T follicular helper cell (primary cell): ENCODE measurements around the gene GLIS1.

Source experiments
- DNase-seq: peaks from one replicate; pipeline ENCODE4 v3.0.0-alpha.2; 2020; ENCODE audit warnings: low read depth

Gene GLIS1

DNA sequence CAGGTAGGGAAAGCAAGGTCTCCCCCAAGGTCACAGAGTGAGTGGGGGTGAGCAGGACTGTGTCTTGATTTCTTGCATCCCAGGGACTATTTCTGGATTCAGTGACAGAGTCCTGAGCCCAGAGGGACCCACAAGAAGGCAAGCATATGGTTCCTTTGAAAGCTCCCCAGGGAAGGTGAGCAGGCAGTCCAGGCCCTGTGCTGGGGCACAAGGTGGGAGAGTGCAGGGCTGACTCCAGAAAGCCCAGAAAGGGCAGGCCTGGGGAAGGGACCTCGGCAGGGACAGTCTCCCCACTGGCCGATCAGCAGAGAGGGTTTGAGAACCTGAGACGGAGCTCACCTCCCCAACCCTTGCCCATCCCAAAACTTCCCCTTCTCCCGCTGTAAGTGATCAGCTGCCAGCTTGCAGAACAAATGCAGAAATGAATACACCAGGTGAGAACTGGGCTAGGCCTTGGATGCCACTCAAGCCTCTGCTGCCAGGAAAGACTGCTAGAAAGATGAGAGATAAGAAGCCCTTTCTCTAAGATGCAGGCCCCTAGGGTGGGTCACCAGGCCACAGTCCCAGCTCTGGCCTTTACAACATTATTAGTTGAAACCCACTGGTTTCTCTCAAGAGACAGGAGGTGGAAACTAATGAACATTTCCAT lies 121.0 kb downstream of the GLIS1 start:
- DNase-seq: no peak

DNA sequence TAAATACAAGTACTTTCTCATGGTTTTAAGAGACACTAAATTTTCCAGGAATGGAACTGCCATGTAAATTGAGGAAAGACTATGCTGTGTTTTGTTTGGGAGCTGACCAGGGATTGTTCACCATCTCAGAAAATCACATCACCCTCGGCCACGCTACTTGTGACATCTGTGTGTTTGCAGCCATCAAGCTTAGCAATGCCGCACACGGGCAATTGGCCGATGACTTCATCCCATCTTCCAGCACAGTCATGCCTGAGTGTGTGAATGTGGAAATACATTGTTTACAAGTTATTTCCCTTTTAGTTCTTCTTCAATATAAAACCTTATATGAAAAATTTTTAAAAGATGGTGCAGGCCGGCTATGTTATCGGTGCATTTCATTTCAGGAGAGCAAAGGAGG lies 121.6 kb downstream of the GLIS1 start:
- DNase-seq: no peak

DNA sequence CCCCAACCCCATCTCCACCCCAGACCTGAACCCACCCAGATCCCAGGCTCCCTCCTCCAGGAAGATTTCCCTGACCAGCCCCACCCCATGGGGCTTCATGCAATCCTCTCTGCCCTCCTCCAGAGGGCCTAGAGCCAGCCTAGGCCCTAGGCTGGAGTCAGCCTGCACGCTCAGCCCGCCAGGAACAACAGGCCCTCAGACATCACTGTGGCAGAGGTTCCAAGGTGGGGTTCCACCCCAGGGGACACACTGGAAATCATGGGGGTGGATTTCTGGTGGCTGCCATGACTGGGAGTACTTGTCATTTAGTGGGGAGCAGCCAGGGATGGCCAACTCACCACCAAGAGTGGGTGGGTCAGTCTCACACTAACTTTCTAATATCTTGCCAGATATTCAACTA lies 122.0 kb downstream of the GLIS1 start:
- DNase-seq: no peak

DNA sequence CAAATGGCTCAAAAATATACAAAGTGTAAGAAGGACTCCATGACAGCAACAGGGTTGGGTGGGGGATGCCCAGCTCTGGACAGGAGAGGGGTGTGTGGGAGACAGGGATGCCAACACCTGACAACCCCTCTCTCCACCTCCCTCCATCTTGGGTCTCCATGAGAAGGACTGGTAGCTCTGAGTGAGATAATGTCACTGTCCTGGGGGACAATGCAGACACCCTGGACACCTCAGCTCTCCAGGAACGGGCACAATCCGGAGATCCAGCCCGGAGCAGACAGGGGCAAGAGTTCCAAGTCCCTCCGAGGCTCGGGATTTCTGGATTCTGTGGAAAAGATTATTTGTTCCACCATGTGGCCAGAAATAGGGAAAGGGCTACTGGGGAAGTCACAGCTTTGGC lies 122.5 kb downstream of the GLIS1 start:
- DNase-seq: no peak

DNA sequence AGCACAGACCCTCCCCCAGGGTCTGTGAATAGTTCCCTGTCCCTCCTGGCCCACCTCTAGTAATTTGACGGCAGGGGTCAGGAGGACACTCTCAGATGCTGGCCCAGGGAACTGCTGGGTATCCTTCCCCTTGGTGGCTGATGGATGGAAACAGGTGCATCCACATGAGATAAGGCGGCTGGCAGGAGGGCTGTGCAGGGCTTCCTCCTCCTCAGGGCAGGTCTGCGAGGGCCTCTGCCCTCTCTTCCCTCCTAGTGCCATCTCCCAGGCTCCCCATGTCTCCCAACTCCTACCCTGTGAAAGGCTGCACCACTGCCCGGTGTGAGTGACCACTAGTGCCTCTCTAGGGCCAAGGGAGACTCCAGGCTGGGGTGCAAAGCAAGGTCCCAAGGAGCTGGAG lies 123.9 kb downstream of the GLIS1 start:
- DNase-seq: no peak

DNA sequence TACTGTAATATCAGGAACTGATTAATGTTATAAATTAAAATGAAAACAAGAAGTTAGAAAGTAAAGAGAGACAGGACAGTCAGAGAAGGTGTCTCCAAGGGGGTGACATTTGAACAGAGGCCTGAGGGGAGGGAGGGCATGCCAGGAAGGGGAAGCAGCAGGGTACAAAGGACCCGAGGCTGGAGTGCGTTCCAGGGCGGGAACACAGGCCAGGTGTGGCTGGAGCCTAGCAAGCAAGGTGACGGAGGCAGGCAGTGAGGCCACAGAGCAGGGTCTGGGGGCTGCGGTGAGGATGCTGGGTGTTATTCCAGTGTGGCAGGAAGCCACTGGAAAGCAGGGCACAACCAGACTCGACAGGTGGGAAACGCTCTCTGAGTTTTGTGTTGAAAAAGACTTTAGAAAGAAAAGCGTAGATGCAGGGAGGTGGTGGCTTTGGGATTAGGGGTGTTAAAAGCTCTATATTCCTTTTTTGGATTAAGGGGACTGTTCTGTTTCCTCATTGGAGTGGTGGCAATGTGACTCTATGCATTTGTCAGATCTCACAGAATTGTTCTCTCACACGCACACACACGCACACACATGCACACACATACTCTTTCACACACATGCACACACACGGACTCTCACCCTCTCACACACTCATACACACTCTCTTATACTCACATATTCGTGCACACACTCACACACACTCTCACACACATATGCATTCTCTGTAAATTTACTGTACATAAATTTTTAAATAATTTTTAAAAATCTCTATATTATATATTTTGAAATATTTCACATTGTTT lies 124.5 kb downstream of the GLIS1 start:
- DNase-seq: no peak

DNA sequence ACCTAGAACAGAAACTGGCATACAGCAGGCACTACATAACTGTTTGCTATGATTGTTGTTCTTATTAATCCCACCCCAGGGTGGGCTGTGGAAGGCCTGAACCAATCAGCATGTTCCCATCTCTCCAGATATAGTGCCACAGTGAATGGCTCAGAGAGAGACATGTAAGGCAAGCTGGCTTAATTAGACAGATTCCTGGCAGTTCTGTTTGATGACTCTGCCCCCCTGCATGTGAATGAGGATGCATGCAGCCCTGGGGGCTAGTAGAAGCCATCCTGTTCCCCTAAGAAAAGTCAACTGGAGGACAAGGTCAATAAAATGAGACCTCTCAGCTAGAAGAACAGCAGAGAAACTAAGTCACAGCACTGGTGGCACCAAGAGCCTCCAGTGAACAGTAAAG lies 130.3 kb downstream of the GLIS1 start:
- DNase-seq: no peak

DNA sequence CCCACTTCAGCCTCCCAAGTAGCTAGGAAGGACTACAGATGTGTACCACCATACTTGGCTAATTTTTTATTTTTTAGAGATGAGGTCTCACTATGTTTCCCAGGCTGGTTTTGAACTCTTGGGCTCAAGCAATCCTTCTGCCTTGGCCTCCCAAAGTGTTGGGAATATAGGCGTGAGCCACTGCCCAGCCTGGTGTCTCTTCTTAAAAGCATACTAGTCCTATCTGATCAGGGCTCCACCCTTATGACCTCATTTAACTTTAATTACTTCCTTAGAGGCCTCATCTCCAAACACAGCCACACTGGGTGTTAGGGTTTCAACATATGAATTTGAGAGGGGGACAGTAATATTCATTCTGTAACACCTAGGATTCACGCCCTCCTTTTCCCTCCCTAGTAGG lies 130.9 kb downstream of the GLIS1 start:
- DNase-seq: no peak

DNA sequence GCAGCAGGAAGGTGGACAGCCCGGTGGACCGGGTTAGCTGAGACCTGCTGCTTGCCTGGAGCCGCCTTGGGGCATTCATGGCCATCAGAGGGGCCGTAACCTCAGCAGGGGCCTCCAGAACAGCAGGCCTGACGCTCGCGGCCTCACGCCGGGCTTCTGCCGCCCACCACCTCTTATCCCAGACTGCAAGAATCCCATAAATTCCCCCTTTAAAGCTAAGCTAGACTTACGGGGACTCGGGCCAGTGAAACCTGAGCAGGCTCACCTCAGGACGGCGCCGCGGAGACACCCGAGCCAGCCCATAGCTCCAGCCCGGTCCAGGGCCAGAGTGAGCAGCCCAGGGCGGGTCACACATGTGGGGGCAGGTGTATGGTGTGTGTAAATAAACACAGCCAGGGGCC lies 132.3 kb downstream of the GLIS1 start:
- DNase-seq: no peak

DNA sequence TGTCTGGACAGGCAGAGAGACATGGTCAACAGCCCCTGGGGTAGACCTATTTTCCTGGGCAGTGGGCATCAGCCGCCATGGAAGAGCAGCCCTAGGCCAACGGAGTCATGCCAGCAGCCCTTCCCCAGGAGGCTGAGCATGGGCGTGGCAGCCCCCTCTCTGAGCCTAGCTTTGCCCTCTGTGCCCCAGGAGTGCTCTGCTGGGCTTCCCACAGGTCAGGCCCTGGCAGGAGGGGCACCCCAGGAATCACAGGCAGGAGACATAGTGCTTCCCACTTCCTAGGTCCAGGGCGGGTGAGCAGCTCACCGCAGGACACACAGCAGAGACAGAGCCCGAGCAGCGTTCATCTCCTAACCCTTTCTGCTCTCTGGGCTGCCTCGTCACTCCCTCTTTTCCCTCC lies 132.8 kb downstream of the GLIS1 start:
- DNase-seq: no peak

DNA sequence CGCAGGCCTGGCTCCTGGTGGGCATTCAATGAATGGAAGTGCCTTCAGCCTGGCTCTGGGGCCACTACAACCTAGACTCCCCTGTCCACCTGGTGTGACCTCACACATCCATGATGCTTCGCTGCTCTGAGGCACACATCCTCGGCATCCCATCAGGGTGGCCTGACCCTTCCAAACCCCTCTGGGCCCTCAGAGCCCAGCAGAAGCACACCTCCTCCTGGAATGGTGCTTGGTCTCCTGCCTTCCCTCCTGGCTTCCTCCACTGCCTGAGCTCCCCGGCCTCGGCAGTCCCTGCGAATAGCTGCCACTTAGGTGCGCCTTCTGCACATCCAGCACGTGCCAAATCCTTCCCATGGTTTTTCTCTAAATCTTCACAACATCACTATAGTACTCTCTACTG lies 133.8 kb downstream of the GLIS1 start:
- no peak for DNase-seq

DNA sequence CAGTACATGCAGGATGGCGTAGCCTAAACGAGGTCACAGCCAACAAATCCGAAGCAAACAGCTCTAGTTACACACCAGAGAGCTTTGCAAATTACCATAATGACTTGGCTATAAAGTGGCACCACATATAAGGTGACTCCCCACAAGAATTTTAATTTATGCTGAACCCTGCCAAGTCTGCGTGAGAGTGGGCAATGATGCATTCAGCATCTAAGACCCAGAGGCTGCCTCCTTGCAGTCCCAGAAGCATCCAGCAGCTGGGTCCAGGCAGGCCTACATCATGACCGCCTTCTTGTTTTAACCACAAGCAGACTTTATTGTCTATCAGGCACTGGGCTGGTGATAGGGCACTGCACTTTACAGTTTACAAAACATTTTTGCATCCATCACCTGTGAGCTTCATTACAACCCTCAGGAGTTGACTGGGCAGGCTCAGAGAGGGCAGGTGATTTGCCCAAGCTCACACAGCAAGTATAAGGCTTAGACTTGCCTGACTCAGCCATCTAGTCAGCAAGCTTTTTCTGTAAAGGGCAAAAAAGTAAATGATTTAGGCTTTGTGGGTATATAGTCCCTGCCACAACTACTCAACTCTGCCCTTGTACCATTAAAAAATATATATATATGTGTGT lies 134.6 kb downstream of the GLIS1 start:
- no peak for DNase-seq

DNA sequence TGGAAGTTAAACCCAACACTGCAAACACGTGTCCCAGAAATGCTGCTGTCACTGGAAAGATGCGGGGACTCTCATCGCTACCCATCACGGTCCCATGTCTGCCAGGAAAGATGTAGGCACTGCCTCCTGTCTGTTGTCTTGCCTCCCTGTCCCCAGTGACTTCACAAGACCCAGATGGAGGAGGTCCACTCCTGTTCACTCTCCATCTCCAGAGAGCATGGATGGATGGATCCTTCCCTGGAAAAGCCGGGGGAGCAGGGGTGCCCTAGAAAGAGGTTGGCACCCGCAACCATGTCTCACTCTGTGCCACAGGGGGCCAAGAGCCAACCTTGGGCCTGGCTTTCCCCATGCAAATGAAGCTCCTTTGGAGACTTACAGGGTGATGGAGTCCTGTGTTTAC lies 135.5 kb downstream of the GLIS1 start:
- no peak for DNase-seq

DNA sequence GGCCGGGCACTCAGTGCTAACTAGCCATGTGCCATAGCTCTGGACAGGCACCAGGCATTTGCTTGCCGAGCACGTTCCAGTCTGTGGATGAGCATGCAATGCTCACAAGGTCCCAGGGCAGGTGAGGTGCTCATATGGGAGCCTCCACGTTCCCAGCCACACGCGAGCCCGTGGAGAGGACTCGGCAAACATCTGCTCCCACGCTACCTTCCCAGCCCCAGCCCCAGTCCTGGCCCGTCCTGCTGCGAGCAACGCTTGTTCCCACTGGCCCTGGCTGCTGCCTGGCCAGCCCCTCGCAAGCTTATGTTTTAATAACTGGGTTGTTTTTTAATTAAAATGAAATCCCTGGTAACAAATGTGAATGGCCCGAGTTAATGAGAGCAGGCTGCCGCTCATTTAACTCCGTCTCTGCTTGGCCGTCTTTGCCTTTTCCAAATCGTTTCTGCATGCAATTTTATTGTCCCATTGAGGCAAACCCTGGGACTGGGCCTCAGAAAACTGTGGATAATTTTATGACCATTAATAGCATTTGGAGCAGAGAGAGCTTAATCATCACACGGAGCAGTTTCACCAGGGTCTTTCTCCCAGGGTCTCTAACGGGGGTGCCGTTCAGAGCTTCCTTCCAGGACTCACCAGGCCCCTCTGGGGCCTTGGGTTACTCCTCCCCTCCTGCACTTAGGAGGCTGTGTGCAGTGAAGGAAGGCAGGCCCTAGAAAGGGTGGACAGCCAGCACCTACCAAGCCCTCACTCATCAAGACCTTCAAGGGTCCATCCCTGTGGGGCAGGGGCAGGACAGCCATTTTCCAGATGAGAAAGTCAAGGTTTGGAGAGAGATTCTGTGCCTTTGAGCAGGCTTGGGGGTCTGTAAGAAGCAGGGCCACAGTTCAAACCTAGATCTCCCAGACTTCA lies 136.8 kb downstream of the GLIS1 start:
- no peak for DNase-seq

DNA sequence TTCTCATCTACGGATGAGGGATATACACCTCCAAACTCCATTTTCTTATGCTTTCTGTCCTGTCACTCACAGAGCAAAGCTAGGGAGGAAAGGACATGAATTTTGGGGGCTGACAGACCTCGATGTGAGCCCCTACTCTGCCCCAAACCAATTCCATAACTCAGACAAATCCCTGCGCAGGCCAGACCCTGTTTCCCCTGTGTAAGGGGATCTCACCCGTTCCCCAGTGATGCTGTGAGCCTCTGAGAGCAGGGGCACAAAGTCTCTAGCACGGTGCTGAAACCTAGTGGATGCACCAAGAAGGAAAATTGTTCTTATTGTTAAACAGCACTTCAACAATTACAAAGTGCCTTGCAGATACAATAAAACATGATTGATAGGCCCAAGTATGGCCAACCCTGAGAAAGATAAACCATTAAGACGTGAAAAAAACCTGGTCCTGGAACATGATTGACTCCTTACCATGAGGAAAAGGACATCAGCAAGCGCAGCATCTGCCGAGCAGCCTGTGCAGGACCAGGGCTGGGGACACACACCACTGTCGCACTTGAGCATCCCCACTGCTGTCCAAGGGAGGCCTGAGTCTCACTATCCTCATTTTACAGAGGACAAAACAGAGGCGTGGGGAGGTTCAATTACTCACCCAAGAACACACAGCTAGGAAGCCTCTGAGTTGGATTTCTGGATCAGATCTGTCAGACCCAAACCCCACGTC lies 137.8 kb downstream of the GLIS1 start:
- no peak for DNase-seq

DNA sequence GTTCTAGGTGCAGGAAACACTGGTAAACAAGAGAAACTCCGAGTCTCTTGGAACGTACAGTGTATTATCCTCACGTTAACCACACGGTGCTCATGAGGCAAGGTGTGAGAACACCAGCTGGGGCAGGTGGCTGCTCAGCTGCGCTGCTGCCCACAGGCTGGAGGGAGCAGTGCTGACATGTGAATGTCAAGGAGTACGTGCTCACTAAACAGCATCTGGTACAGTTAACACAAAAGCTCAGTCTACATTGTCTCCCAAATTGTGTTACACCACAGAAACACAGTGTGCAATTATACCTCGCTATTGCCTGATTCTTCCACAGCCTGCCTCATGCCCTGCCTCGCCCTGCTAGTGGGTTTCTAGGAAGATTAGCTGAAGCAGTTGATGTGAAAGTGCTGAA lies 138.4 kb downstream of the GLIS1 start:
- DNase-seq: no peak

DNA sequence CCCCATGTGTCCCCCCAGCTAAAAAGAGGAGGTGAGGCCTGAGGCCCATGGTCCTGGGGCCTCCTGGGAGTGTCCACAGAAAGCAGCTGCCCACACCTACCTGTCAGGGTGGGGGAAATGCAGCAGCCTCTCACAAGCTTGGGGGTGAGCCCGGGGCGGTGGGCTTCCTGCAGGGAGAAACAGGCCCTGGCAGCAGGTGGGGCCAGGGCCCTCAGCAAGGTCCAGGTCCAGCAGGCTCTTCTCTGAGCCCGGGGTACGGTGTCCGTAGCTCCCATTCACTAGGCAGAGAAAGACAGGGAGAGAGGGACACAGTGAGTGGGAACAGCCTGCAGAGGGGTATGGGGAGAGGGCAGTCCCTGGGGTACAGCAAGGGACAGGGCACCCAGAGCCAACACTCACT lies 139.0 kb downstream of the GLIS1 start:
- no peak for DNase-seq

DNA sequence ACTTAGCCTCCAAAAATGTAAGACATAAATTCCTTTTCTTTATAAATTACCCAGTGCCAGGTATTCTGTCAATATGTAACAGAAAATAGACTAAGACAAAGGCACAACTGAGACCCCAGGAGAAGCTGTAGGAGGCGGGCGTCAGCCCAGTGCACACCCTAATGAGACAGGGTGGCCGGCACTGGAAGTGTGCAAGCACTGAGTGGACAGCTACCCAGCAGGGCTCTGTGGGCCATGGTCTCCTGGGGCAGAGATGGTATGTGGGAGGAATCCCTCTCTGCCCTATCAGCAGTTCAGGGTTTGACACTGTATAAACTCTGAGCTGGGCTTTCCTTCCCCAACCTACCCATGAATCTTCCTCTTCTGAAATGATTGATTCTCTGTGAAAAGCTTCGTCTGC lies 139.5 kb downstream of the GLIS1 start:
- DNase-seq: no peak

DNA sequence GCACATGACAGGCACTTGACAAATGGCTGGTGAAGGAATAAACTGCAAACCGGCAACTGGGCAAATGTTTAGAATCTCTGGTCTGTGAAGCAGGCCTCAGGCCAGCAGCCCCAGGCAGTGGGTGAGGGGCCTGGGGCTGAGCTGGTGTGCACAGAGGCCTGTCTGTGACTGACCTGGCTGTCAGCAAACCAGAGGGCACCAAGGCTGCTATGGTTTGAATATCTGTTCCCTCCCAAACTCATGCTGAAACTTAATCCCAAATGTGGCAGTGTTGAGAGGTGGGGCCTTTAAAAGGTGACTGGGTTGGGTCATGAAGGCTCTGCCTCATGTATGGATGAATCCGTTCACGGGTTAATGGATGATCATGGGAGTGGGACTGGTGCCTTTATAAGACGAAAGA lies 140.0 kb downstream of the GLIS1 start:
- no peak for DNase-seq

DNA sequence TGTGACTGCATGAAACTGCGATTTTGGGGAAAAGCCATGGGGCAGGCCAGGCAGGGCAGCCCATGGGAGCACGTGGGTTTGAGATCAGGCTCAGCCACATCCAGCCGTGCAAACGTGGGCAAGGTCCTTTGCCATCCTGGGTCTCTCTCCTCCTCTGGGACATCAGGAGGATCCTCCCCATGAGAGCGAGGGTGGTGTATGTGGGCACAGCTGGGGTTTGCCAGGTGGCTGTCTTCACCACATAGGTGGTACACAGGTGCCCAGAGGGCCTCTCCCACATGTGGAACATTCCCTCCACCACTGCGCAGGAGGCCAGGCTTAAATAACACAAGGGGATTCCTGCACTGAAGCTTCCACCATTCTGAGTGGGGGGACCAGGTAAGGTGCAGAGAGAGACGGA lies 143.1 kb downstream of the GLIS1 start:
- DNase-seq: no peak

DNA sequence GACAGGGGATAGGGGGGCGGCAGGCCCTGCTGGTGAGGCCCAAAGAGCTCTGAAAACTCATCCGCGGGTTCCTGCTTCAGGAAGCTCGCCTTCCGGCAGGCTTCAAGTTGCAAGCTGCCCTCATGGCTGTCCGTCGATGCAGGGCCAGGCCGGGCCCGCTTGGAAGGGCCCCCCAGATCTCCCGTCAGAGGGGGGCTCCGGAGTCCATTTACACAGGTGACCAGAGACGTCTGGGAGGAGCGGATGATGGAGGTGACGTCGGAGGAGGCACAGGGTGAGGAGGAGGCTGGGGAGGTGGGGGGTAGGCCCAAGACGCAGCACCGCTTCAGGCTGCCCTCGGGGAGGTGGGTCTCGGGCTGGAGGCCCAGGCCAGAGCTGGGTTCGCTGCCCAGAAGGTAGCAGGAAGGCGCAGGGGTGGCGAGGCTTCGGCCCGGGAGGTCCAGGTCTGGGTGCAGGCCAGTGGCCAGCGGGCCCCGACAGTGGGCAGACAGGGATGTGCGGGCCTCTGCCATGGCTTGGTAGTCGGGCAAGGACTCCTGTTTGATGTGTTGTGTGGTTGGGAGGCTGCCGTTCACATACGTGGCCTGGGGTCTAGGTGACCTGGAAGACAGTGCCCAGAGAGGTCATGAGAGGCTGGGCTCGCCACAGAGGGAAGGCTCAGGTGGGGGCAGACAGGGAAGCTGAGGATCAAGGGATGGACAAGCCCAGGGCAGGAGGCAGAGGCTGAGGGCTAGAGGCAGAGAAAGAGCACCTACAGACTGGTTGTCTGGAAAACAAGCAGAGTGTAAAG lies 144.4 kb downstream of the GLIS1 start:
- DNase-seq: no peak
